ENCODE measurements around the gene KANSL3. TPM values are rescaled to one million over a fixed set of nuclear protein-coding genes. Genes with fewer than 3 reads are reported as not detected.
"Not testable (repeated sequence)": the region's sequence is repeated elsewhere in the genome, so short reads cannot be mapped to it uniquely, and the experiment has no call there.

Gene KANSL3
- total RNA-seq, 1 donor from 2014 or later: 58.8 TPM

DNA sequence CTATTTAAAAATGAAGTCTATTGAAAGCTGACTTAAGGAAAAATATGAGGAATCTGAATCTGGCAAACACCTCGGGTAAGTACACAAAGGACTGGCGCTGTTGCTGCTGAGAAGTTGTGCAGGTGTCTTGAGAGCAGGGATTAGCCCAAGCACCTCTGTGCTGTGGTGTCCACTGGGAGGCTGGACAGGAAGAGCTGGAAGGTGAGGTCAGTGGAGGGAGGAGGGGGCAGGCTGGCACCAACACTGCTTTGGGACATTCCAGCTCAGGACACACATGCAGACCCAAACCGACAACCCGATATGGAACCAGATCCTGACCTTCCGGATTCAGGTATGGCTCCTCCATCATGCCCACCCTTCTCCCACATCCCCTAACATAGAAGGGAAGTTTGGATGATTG is 25.1 kb upstream of the KANSL3 start:
- no peaks in the 10 kb centered on the region for H3K36me3 Mint-ChIP-seq (ENCODE audit: low read depth)
- no peaks in the 10 kb centered on the region for H3K4me1 Mint-ChIP-seq
- no peak overlapping the region for H3K4me3 Mint-ChIP-seq
- no peak for DNase-seq (ENCODE audit: low read depth, low spot score)
- no peak overlapping the region for H3K27ac Mint-ChIP-seq (ENCODE audit: unreplicated experiment)
- H3K27me3 Mint-ChIP-seq (ENCODE audit: low read depth): no peaks in the 10 kb centered on the region
- peaks cover 3% of the 10 kb centered on the region for H3K9me3 Mint-ChIP-seq
- TF ChIP-seq, protein P1, sequence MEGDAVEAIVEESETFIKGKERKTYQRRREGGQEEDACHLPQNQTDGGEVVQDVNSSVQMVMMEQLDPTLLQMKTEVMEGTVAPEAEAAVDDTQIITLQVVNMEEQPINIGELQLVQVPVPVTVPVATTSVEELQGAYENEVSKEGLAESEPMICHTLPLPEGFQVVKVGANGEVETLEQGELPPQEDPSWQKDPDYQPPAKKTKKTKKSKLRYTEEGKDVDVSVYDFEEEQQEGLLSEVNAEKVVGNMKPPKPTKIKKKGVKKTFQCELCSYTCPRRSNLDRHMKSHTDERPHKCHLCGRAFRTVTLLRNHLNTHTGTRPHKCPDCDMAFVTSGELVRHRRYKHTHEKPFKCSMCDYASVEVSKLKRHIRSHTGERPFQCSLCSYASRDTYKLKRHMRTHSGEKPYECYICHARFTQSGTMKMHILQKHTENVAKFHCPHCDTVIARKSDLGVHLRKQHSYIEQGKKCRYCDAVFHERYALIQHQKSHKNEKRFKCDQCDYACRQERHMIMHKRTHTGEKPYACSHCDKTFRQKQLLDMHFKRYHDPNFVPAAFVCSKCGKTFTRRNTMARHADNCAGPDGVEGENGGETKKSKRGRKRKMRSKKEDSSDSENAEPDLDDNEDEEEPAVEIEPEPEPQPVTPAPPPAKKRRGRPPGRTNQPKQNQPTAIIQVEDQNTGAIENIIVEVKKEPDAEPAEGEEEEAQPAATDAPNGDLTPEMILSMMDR (conservative IDR thresholded peaks at IDR 0.05): no peak

DNA sequence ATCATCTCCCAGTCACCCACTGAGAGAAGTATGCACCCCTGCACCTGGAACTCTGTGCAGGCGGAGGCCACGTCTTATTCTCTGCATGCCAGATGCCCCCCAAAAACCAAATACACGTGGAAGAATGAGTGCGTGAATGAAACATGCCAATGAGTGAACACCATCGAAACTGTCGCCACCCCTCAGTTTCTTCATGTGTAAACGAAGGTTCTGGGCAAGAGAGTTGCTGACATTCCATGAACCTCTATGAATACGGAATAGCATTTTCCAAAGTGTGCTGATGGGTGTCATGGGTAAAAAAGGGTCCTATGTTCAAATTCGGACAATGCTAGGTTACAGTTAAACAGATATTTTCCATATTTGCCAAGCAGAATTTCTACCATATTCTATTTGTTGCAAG is 24.2 kb upstream of the KANSL3 start:
- no peaks in the 10 kb centered on the region for H3K36me3 Mint-ChIP-seq (ENCODE audit: low read depth)
- peaks cover 3% of the 10 kb centered on the region for H3K9me3 Mint-ChIP-seq
- TF ChIP-seq, protein P1 (conservative IDR thresholded peaks at IDR 0.05): no peak
- H3K27ac Mint-ChIP-seq (ENCODE audit: unreplicated experiment): no peak overlapping the region
- no peaks in the 10 kb centered on the region for H3K4me1 Mint-ChIP-seq
- no peaks in the 10 kb centered on the region for H3K27me3 Mint-ChIP-seq (ENCODE audit: low read depth)
- no peak overlapping the region for H3K4me3 Mint-ChIP-seq
- DNase-seq (ENCODE audit: low read depth, low spot score): no peak

DNA sequence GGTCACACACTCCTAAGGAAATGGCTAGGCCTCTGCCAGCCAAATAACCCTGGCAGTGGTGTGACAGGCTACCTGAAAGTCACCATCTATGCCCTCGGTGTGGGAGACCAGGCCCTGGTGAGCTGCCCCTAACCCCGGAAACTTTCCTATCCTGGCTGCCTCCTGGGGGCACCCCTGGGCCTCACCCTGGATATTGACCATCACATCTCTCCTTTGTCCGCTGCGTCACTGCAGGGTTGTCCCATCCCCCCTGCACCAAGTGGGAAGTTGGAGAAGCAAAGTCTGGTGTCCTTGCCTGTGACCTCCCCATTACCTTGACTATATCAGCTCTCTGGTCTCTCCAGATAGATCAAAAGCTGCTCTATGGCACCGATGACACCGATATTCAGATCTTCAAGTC is 23.2 kb upstream of the KANSL3 start:
- Mint-ChIP-seq H3K27ac (ENCODE audit: unreplicated experiment) (peak overlapping the region; percentile 64), H3K27me3 (ENCODE audit: low read depth) (no peaks in the 10 kb centered on the region), H3K4me3 (no peak overlapping the region), H3K4me1 (no peaks in the 10 kb centered on the region), H3K9me3 (peaks cover 3% of the 10 kb centered on the region), H3K36me3 (ENCODE audit: low read depth) (no peaks in the 10 kb centered on the region)
- no peak for DNase-seq (ENCODE audit: low read depth, low spot score)
- TF ChIP-seq, protein P1 (conservative IDR thresholded peaks at IDR 0.05): no peak

DNA sequence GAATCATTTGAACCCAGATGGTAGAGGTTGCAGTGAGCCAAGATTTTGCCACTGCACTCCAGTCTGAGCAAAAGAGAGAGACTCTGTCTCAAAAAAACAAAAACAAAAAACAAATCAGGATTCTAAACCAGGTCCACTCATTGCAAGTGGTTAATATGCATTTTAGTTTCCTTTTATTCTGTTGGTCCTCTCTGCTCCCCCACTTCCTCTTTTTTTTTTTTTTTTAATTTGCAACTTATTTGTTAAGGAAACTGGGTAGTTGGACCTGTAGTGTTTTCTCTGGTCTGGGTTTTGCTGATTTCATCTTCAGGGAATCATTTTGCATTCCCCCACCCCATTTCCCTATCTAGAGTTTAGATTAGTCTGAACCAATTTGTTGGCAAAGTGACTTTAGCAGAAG is 18.4 kb upstream of the KANSL3 start:
- TF ChIP-seq, protein P1 (conservative IDR thresholded peaks at IDR 0.05): no peak
- no peak overlapping the region for H3K4me3 Mint-ChIP-seq
- no peak overlapping the region for H3K27ac Mint-ChIP-seq (ENCODE audit: unreplicated experiment)
- H3K9me3 Mint-ChIP-seq: no peaks in the 10 kb centered on the region
- no peaks in the 10 kb centered on the region for H3K27me3 Mint-ChIP-seq (ENCODE audit: low read depth)
- H3K4me1 Mint-ChIP-seq: no peaks in the 10 kb centered on the region
- DNase-seq (ENCODE audit: low read depth, low spot score): no peak
- H3K36me3 Mint-ChIP-seq (ENCODE audit: low read depth): no peaks in the 10 kb centered on the region

DNA sequence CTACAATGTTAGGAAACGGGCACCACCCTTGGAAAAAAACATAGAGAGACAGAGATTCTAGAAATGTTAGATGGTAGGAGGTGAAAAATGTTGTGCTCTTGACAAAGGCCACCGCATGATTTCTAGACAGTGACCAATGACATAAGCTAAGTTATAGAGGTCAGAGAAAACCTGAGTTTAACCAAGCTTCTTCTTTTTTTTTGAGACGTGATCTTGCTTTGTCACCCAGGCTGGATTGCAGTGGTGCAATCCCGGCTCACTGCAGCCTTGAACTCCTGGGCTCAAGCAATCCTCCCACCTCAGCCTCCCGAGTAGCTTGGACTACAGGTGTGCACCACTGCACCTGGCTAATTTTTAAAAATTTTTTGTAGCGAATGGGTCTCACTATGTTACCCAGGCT is 17.4 kb upstream of the KANSL3 start:
- no peaks in the 10 kb centered on the region for H3K4me1 Mint-ChIP-seq
- no peak for DNase-seq (ENCODE audit: low read depth, low spot score)

DNA sequence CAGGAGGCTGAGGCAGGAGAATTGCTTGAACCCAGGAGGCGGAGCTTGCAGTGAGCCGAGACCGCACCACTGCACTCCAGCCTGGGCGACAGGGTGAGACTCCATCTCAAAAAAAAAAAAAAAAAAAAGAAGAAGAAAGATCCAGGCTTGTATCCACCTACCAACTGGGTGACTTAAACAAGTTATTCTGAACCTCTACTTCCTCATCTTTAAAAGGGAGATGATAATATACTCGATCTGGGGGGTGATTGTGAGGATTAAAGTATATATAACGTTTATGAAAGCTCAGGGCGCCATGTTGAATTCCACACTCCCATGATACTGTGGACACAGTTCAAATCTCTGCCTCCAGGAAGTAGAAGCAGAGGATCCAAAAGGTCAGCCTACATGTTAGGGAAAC is 16.7 kb upstream of the KANSL3 start:
- not testable (repeated sequence) for H3K9me3 Mint-ChIP-seq; H3K4me3 Mint-ChIP-seq; DNase-seq (ENCODE audit: low read depth, low spot score); H3K36me3 Mint-ChIP-seq (ENCODE audit: low read depth); H3K27ac Mint-ChIP-seq (ENCODE audit: unreplicated experiment); H3K27me3 Mint-ChIP-seq (ENCODE audit: low read depth); H3K4me1 Mint-ChIP-seq

More for the DNA sequence above, 17.4 kb upstream of the KANSL3 start:
- TF ChIP-seq, protein P1 (conservative IDR thresholded peaks at IDR 0.05): no peak
- Mint-ChIP-seq H3K9me3 (peaks cover 3% of the 10 kb centered on the region), H3K27me3 (ENCODE audit: low read depth) (no peaks in the 10 kb centered on the region), H3K36me3 (ENCODE audit: low read depth) (no peaks in the 10 kb centered on the region), H3K4me3 (no peak overlapping the region), H3K27ac (ENCODE audit: unreplicated experiment) (no peak overlapping the region)

Measured in neural crest cell (in vitro differentiated cells).